ENCODE results near the gene VWCE. TPM values are rescaled to one million over a fixed set of nuclear protein-coding genes. Genes with fewer than 3 reads are reported as not detected.

The VWCE gene
- total RNA-seq, 1 donor from 2014 or later: 25.3 TPM

DNA sequence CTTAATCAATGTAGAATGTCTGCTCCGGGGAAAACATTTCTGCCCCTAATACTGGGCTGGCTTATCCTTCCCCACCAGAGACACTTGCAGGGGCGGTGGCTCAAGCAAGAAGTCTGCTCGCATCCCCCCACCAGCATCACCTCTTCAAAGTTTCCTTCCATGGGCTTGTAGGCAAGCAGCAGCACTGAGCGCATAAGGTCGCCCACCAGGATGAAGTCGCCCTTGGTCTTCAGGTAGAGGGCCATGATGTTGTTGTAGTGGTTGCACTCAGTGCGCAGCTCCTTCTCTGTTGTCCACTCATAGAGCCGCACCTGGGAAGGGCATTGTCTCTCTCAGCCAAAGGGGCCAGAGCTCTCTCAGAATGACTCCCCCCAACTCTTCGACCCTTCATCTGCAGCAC, 8.6 kb upstream of the VWCE start:
- no peaks in the 10 kb centered on the region for H3K9me3 Mint-ChIP-seq (ENCODE audit: unreplicated experiment)
- H3K27me3 Mint-ChIP-seq (ENCODE audit: unreplicated experiment): peaks cover 2% of the 10 kb centered on the region
- H3K4me3 Mint-ChIP-seq (ENCODE audit: unreplicated experiment): peak overlapping the region; percentile 57
- TF ChIP-seq, protein P1, sequence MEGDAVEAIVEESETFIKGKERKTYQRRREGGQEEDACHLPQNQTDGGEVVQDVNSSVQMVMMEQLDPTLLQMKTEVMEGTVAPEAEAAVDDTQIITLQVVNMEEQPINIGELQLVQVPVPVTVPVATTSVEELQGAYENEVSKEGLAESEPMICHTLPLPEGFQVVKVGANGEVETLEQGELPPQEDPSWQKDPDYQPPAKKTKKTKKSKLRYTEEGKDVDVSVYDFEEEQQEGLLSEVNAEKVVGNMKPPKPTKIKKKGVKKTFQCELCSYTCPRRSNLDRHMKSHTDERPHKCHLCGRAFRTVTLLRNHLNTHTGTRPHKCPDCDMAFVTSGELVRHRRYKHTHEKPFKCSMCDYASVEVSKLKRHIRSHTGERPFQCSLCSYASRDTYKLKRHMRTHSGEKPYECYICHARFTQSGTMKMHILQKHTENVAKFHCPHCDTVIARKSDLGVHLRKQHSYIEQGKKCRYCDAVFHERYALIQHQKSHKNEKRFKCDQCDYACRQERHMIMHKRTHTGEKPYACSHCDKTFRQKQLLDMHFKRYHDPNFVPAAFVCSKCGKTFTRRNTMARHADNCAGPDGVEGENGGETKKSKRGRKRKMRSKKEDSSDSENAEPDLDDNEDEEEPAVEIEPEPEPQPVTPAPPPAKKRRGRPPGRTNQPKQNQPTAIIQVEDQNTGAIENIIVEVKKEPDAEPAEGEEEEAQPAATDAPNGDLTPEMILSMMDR (IDR thresholded peaks at IDR 0.05; ENCODE audit: unreplicated experiment): no peak
- DNase-seq (ENCODE audit: low spot score): no peak
- H3K4me1 Mint-ChIP-seq (ENCODE audit: unreplicated experiment): peaks cover 7% of the 10 kb centered on the region
- H3K27ac Mint-ChIP-seq (ENCODE audit: unreplicated experiment): no peak overlapping the region
- peaks cover 43% of the 10 kb centered on the region for H3K36me3 Mint-ChIP-seq (ENCODE audit: low read depth, unreplicated experiment)

DNA sequence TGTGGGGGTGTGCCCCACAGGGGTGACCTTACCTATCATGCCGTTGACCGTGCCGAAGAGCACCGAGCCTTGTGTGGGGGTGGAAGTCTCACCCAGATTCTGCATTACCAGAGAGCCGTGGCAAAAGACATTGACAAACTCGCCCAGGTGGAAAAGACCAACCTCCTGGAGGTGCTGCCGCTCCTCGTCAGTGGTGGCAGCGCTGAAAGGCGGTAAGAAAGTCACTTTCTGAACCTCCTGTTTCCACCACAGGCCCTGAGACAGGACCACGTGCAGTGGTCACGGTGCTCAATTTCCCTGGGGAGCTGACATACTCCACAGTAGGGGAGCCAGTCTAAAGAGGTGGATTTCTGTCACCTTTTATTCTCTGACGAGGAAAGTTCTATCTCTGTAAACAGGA, 7.4 kb upstream of the VWCE start:
- TF ChIP-seq, protein P1 (IDR thresholded peaks at IDR 0.05; ENCODE audit: unreplicated experiment): no peak
- Mint-ChIP-seq H3K4me1 (ENCODE audit: unreplicated experiment) (peaks cover 19% of the 10 kb centered on the region), H3K36me3 (ENCODE audit: low read depth, unreplicated experiment) (peaks cover 50% of the 10 kb centered on the region), H3K4me3 (ENCODE audit: unreplicated experiment) (no peak overlapping the region), H3K27ac (ENCODE audit: unreplicated experiment) (no peak overlapping the region), H3K9me3 (ENCODE audit: unreplicated experiment) (no peaks in the 10 kb centered on the region), H3K27me3 (ENCODE audit: unreplicated experiment) (peaks cover 4% of the 10 kb centered on the region)
- DNase-seq (ENCODE audit: low spot score): no peak

DNA sequence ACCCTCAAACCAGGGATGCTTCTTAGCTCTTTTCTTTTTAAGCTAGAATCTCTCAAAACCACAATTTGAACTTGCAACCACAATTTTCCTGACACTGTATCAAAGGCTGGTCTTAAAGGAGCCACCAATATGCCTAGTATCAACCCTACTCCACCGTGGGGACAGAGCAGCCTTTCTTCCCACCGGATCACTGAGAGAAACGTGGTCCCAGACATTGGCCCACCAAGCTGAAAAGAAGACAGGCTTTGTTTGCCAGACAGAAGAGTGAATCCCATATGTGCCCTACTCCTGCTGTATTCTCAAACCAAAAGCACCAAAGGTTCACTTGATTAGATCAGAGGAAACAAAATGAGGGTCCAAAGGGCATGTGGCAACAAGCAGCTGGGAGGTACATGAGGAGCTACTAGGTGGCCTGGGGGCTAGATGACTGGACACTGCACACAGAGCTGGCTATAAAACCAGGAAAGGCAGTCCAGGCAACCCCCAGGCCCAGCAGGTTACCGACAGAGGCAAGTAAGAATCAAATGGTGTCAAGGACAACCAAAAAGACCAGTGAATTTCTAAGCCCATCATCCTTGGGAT, 3.6 kb upstream of the VWCE start:
- peaks cover 34% of the 10 kb centered on the region for H3K4me1 Mint-ChIP-seq (ENCODE audit: unreplicated experiment)
- TF ChIP-seq, protein P1 (IDR thresholded peaks at IDR 0.05; ENCODE audit: unreplicated experiment): no peak
- DNase-seq (ENCODE audit: low spot score): no peak
- peak overlapping the region; percentile 42 for H3K27ac Mint-ChIP-seq (ENCODE audit: unreplicated experiment)
- H3K36me3 Mint-ChIP-seq (ENCODE audit: low read depth, unreplicated experiment): peaks cover 53% of the 10 kb centered on the region
- H3K9me3 Mint-ChIP-seq (ENCODE audit: unreplicated experiment): no peaks in the 10 kb centered on the region
- H3K4me3 Mint-ChIP-seq (ENCODE audit: unreplicated experiment): peak overlapping the region; percentile 42
- peaks cover 9% of the 10 kb centered on the region for H3K27me3 Mint-ChIP-seq (ENCODE audit: unreplicated experiment)

DNA sequence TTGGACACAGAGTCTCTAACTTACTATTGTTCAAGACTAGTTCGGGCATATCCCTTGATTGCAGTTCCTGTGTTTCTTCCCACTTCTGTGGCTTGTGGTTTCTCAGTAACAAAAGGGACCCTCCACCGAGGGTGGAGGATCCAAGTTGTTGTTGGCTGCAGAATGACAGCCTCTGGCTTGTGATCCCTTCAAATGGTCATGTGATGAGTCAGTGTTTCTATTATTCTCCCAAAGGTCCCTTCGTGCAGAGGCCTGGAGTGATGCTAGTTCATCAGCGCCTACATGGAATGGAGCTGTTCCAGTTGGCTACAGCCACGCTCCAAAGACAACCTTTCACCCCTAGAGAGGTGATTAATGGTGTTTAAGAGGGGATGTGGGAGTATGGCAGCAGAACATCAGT, 2.6 kb upstream of the VWCE start:
- Mint-ChIP-seq H3K4me1 (ENCODE audit: unreplicated experiment) (peaks cover 40% of the 10 kb centered on the region), H3K27me3 (ENCODE audit: unreplicated experiment) (peaks cover 15% of the 10 kb centered on the region), H3K9me3 (ENCODE audit: unreplicated experiment) (no peaks in the 10 kb centered on the region), H3K4me3 (ENCODE audit: unreplicated experiment) (peak overlapping the region; percentile 71), H3K27ac (ENCODE audit: unreplicated experiment) (peak overlapping the region; percentile 98), H3K36me3 (ENCODE audit: low read depth, unreplicated experiment) (peaks cover 49% of the 10 kb centered on the region)
- TF ChIP-seq, protein P1 (IDR thresholded peaks at IDR 0.05; ENCODE audit: unreplicated experiment): no peak
- no peak for DNase-seq (ENCODE audit: low spot score)

DNA sequence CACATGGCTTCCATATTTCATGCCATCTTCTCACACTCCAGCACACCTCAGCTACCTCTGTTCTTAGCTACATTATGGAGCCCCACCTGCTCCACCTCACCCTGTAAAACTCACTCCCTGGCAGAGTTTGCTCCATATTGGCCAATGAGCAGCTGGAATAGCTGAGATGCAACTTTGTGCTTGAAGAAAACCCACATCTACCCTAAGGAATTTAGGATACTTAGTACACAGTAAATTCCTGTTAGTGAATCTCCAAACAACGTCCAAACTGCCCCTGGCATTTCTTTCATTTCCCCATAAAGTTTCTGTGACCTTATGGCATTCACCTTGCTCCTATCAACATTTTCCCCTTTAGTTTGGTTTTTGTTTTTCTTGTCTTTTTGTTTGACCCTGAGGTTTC, 2.2 kb upstream of the VWCE start:
- Mint-ChIP-seq H3K27me3 (ENCODE audit: unreplicated experiment) (peaks cover 18% of the 10 kb centered on the region), H3K36me3 (ENCODE audit: low read depth, unreplicated experiment) (peaks cover 48% of the 10 kb centered on the region), H3K4me3 (ENCODE audit: unreplicated experiment) (peak overlapping the region; percentile 73), H3K27ac (ENCODE audit: unreplicated experiment) (peak overlapping the region; percentile 98), H3K4me1 (ENCODE audit: unreplicated experiment) (peaks cover 43% of the 10 kb centered on the region), H3K9me3 (ENCODE audit: unreplicated experiment) (no peaks in the 10 kb centered on the region)
- TF ChIP-seq, protein P1 (IDR thresholded peaks at IDR 0.05; ENCODE audit: unreplicated experiment): no peak
- no peak for DNase-seq (ENCODE audit: low spot score)
